GM18870 (cell line): ENCODE data around the gene HCAR3.
"Not testable (repeated sequence)": the region's sequence is repeated elsewhere in the genome, so short reads cannot be mapped to it uniquely, and the experiment has no call there.

Source experiments
- ATAC-seq: cut with Tn5 transposase; IDR thresholded peaks from one replicate; pipeline ENCODE4 v1.9.1; 2021; ENCODE audit warnings: moderate library complexity; ENCODE audit not compliant: unreplicated experiment

HCAR3 gene

GRCh38 chr12:122724641-122725243 lies 8.1 kb upstream of the HCAR3 start:
- no peak for ATAC-seq

DNA sequence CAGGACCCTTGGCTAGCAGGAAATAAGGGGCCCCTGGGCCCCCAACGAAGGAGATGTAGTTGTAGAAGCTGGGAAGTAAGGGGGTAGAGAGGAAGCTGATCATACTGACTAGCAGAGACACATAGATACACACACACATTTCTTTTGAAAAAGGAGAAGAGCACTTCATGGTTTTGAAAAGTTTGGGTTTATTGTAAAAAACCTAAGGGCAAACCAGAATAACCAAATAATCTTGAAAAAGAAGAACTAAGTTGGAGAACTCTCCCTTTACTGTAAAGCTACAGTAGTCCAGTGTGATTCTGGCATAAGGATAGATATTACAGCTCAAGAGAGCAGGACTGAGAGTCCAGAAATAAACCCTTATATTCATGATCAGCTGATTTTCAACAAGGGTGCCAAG lies 5.8 kb upstream of the HCAR3 start:
- no peak for ATAC-seq

DNA sequence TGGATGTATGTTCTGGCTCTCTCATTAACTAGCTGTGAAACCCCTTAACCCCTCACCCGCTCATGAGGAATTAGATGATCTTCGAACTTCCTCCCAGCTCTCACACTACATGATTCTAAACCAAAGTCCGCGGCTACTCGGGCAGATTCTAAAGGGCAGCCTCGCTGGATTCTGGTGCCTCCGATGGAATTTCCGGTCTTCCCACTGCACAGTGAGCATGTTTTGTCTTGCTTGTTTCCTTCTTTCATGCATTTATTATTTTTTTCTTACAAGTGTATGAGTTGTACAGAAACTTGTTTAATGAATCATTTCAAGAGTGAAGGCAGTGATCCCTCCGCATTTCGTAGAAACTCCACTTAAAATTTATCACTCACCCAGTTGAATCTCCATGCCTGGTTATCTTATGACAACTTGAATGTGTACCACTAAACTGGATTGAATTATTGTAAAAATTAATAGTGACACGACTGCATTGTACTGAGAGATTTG lies 4.5 kb upstream of the HCAR3 start:
- ATAC-seq: no peak

- ATAC-seq: not testable (repeated sequence)
These were observed 1.4 kb downstream of the HCAR3 start for GRCh38 chr12:122715211-122715610.

GRCh38 chr12:122713491-122714188 lies 3.0 kb downstream of the HCAR3 start:
- ATAC-seq: not testable (repeated sequence)

DNA sequence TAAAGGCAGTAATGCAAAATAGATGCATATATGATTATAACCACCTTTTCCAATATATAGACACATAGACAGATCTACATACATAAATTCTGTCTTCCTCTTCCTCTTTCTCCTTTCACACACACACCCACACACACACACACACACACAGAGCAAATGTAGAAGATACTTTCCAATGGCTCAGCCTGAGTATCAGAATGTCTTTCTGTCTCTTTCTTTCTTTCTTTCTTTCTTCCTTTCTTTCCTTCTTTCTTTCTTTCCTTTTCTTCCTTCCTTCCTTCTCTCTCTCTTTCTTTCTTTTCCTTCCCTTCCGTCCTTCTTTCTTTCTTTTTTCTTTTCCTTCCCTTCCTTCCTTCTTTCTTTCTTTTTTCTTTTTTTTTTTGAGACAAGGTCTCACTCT lies 5.3 kb downstream of the HCAR3 start:
- not testable (repeated sequence) for ATAC-seq

GRCh38 chr12:122710341-122710740 lies 6.3 kb downstream of the HCAR3 start:
- not testable (repeated sequence) for ATAC-seq

GRCh38 chr12:122709287-122709686 lies 7.3 kb downstream of the HCAR3 start:
- ATAC-seq: not testable (repeated sequence)

GRCh38 chr12:122703841-122704240 lies 12.8 kb downstream of the HCAR3 start:
- ATAC-seq: not testable (repeated sequence)

- ATAC-seq: not testable (repeated sequence)
These were observed 13.6 kb downstream of the HCAR3 start, which contains the start of gene HCAR2 for GRCh38 chr12:122702890-122703611. TSS of gene HCAR2 (minus strand) at chr12:122703357. CDS start at chr12:122703283, 74 bp downstream.

DNA sequence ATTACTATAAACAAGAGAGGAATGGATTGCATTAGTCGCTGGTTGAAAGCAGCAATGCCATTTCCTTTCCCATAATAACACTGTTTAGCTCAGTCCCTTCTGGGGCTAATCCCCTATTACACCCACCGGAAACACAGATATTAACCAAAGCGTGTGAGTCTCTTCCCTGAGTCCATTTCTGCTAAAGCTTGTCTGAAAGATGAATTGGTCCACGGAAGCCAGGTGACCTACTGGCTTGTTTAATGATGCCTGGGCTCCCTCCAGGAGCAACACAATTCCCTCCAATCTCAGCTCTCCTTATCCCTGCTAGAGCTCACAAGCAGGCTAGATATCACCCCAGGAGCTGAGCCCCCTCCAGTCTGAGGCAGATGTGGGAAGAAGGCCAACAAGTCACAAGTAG lies 15.1 kb downstream of the HCAR3 start:
- not testable (repeated sequence) for ATAC-seq

DNA sequence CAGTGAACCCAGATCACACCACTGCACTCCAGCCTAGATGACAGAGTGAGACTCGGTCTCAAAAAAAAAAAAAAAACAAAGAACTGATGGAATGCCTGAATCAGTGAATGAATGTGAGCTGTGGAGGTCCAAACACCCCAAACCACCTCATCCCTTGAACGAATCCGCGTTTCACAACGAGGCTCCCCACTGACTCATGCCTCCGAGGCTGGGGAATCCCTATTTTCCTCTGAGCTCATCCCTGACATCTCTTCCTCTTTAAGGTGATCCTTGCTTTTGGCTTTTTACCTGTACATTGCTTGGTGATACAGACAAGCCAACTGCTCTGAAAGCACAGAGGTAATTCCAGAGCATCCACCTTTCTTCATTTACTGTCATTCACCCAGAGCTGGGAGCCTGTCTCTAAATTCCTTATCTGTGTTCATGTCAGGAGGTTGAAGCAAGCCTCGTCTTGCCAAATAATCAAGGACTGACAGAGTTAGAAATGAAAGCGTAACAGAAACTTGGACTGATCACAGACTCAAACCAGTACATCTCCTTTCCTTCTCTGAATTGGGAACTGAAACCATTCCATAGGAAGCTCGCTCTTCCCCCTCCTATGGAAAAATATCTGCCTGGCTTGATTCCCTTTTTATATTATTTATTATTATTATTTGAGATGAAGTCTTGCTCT lies 16.4 kb downstream of the HCAR3 start:
- ATAC-seq: not testable (repeated sequence)

GRCh38 chr12:122696922-122697321 lies 19.7 kb downstream of the HCAR3 start:
- ATAC-seq: not testable (repeated sequence)

- ATAC-seq: no peak
These were observed 25.0 kb downstream of the HCAR3 start for GRCh38 chr12:122691566-122691965.

GRCh38 chr12:122688291-122688690 lies 28.3 kb downstream of the HCAR3 start:
- ATAC-seq: no peak

- no peak for ATAC-seq
These were observed 29.5 kb downstream of the HCAR3 start for GRCh38 chr12:122687086-122687485.

DNA sequence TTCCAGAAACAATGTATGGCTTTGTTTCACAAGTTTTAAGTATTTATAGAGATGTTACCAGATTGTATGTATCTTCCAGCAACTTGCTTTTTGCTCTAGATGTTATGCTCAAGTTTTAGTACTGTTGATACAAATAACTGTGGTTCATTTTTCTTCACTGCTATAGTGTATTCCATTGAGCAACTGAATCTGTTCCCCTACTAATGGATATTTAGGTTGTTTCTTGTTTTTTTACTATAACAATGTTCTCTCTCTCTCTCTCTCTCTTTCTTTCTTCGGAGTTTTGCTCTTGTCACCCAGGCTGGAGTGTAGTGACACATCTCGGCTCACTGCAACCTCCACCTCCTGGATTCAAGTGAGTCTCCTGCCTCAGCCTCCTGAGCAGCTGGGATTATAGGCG lies 30.1 kb downstream of the HCAR3 start:
- ATAC-seq: no peak

GRCh38 chr12:122684297-122684813 lies 32.3 kb downstream of the HCAR3 start:
- no peak for ATAC-seq

DNA sequence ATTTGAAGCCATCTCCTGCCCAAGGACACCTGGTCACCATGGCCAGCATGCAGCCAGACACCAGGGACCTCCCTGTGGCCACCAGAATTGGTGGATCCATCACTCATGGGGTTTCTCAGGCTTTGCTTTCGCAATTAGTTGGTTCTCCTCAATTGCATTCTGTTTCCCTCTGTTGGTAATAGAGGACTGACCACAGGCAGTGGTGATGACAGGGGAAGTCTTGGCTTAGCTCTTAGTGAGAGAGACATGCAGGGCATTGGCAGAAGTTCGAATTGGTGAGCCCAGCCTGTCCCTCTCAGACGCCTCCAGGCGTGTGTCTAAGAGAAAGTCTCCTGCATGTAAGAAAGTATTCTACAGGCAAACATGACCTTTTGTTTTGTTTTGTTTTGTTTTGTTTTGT lies 34.8 kb downstream of the HCAR3 start:
- no peak for ATAC-seq

DNA sequence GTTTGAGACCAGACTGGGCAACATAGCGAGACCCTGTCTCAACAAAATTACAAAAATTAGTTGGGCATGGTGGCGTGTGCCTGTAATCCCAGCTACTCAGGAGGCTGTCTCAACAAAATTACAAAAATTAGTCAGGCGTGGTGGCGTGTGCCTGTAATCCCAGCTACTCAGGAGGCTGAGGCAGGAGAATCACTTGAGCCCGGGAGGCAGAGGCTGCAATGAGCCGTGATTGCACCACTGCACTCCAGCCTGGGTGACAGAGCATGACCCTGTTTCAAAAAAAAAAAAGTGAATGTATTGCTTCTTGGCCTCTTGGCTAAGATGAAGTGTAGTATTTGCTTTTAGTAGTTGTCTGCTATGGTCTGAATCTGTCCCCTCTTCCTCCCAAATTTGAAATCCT lies 35.6 kb downstream of the HCAR3 start:
- not testable (repeated sequence) for ATAC-seq

GRCh38 chr12:122676781-122677180 lies 39.8 kb downstream of the HCAR3 start:
- not testable (repeated sequence) for ATAC-seq
